HEK293 (cell line): Measurements from ENCODE around the gene PLEKHG3.

Source experiments
- CTCF ChIP-seq: fragments of 450-650 bp; formaldehyde crosslinking; IDR thresholded peaks from 2 replicates; pipeline ENCODE4 v1.5.1; 2016; ENCODE audit warnings: missing biosample characterization, missing genetic modification characterization
- MEIS1 ChIP-seq: sonication (generic); formaldehyde crosslinking; IDR thresholded peaks from 2 replicates; pipeline ENCODE4 v1.8.1; 2022; ENCODE audit warnings: missing genetic modification reagents, mild to moderate bottlenecking, borderline replicate concordance
- MZF1 ChIP-seq: fragments of 450-650 bp; formaldehyde crosslinking; IDR thresholded peaks from 2 replicates; pipeline ENCODE4 v1.5.1; 2017; ENCODE audit warnings: missing biosample characterization, missing genetic modification characterization, borderline replicate concordance
- ZBTB1 ChIP-seq: fragments of 450-650 bp; formaldehyde crosslinking; IDR thresholded peaks from 2 replicates; pipeline ENCODE4 v1.5.1; 2016; ENCODE audit warnings: missing biosample characterization, missing genetic modification characterization
- ZNF292 ChIP-seq: fragments of 450-650 bp; formaldehyde crosslinking; IDR thresholded peaks from 2 replicates; pipeline ENCODE4 v1.5.1; 2016; ENCODE audit warnings: low read depth, missing biosample characterization, missing genetic modification characterization, borderline replicate concordance

GRCh38 chr14:64788706-64789105, 84.5 kb downstream of the PLEKHG3 start:
- no peak for TF ChIP-seq ZBTB1 (tag by site-specific recombination)
- no peak for TF ChIP-seq CTCF (tag by site-specific recombination)
- no peak for TF ChIP-seq MEIS1 (CRISPR knock-in tag)
- TF ChIP-seq MZF1 (tag by site-specific recombination) = no peak
- TF ChIP-seq ZNF292 (tag by site-specific recombination) = no peak
